22Rv1 (cell line): ENCODE data around the gene NOL9.

Experiments used
- H3K27ac ChIP-seq: fragments of 450-650 bp; 2 replicates; pipeline ENCODE4 v1.5.1; 2017
- ZFX ChIP-seq: fragments of 450-650 bp; IDR thresholded peaks from 2 replicates; pipeline ENCODE4 v1.6.1; 2017; ENCODE audit warnings: antibody characterized with exemption, borderline replicate concordance
- TF ChIP-seq, protein P1 (sequence below): fragments of 450-650 bp; IDR thresholded peaks from 2 replicates; pipeline ENCODE4 v1.5.1; 2017; ENCODE audit warnings: mild to moderate bottlenecking

The NOL9 gene

DNA sequence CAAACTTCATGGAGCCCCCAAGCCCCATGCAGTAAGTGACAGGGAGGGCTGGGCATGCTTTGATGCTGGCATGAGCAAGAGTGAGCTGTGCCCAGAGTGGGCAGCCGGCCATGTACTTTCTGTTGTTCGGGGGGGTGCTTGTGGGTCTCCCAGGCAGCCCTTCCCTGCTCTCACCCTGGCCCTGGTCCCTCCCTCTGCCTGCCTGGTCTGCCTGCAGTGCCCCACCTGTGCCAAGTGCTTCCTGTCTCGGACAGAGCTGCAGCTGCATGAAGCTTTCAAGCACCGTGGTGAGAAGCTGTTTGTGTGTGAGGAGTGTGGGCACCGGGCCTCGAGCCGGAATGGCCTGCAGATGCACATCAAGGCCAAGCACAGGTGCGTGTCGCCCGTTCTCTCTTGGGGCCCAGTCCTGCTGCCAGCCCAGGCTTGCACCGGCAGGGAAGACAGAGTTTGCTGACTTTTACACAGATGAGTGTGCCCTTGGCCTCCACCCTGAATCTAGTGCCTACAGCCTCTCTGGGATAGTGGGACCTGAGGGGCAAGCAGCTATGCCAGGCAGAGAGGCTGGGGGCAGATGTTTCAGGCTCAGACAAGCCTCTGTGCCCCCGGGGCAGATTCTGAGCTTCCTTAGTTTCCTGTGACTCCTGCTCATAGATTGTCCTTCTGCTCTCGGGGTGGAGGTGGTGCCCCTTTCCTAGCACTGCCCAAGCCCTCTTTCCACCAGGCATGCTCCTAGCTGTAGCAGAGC, 33.1 kb upstream of the NOL9 start:
- TF ChIP-seq ZFX: no peak
- TF ChIP-seq, protein P1, sequence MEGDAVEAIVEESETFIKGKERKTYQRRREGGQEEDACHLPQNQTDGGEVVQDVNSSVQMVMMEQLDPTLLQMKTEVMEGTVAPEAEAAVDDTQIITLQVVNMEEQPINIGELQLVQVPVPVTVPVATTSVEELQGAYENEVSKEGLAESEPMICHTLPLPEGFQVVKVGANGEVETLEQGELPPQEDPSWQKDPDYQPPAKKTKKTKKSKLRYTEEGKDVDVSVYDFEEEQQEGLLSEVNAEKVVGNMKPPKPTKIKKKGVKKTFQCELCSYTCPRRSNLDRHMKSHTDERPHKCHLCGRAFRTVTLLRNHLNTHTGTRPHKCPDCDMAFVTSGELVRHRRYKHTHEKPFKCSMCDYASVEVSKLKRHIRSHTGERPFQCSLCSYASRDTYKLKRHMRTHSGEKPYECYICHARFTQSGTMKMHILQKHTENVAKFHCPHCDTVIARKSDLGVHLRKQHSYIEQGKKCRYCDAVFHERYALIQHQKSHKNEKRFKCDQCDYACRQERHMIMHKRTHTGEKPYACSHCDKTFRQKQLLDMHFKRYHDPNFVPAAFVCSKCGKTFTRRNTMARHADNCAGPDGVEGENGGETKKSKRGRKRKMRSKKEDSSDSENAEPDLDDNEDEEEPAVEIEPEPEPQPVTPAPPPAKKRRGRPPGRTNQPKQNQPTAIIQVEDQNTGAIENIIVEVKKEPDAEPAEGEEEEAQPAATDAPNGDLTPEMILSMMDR: no peak
- no peak overlapping the region for H3K27ac ChIP-seq

DNA sequence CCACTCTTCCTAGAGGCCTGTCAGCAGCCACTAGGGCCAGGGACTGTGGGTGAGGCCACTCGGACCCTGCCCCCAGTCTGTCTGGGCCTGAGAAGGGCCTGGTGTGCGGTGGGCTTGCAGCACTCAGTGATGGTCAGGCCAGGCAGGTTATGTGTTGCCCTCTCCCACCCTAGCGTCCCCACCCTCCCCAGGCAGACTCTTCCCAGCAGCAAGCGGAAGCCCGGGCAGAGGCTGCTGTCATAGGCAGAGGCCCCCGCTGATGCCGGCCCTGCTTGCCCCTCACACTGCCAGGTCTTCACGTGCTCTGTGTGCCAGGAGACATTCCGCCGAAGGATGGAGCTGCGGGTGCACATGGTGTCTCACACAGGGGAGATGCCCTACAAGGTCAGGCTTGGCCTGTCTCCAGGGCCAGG, 32.1 kb upstream of the NOL9 start:
- TF ChIP-seq, protein P1: no peak
- TF ChIP-seq ZFX: no peak
- no peak overlapping the region for H3K27ac ChIP-seq

DNA sequence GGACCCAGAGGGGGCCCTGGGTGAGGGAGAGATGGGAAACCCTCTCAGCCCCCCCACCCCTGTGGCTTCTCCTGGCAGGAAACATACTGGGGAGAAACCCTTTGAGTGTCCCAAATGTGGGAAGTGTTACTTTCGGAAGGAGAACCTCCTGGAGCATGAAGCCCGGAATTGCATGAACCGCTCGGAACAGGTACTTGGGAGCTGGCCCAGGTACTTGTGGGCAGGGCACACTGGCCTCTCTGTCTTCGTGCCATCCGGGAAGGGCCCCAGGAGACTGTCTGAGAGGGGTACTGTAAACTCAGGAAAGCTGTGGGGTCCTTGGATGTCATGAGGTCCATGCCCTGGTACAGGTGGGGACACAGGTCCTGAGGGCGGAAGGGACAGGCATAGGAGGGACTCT, 31.5 kb upstream of the NOL9 start:
- no peak overlapping the region for H3K27ac ChIP-seq
- TF ChIP-seq, protein P1: no peak
- TF ChIP-seq ZFX: no peak

DNA sequence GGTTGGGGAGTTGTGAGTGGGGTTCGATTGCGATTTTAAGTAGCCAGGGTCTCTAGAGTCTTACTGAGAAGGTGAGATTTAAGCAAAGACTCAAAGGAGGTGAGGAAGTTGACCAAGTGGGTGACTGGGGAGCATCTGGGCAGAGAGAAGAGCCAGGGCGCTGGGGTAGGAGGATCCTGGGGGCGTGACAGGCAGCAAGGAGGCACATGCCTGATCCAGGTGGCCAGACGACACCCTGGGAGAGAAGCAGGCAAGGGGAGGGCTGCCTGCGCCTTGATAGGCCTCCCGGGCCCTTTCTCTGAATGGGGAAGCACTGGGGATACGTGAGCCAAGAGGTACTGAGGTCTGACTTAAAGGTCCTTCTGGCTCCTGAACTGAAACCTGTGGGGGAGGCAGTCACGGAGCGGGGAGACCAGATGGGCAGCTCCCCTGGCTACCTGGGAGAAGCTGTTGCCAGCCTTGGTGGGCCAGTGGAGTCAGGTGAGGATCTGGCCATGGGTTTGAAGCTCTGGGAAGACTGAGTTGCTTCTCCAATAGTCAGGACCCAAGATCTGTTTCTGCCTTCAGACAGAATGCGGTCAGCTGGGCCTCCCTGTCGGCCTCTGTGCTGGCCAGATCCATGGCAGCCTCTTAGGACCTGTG, 30.9 kb upstream of the NOL9 start:
- H3K27ac ChIP-seq: no peak overlapping the region
- TF ChIP-seq, protein P1: no peak
- TF ChIP-seq ZFX: no peak

DNA sequence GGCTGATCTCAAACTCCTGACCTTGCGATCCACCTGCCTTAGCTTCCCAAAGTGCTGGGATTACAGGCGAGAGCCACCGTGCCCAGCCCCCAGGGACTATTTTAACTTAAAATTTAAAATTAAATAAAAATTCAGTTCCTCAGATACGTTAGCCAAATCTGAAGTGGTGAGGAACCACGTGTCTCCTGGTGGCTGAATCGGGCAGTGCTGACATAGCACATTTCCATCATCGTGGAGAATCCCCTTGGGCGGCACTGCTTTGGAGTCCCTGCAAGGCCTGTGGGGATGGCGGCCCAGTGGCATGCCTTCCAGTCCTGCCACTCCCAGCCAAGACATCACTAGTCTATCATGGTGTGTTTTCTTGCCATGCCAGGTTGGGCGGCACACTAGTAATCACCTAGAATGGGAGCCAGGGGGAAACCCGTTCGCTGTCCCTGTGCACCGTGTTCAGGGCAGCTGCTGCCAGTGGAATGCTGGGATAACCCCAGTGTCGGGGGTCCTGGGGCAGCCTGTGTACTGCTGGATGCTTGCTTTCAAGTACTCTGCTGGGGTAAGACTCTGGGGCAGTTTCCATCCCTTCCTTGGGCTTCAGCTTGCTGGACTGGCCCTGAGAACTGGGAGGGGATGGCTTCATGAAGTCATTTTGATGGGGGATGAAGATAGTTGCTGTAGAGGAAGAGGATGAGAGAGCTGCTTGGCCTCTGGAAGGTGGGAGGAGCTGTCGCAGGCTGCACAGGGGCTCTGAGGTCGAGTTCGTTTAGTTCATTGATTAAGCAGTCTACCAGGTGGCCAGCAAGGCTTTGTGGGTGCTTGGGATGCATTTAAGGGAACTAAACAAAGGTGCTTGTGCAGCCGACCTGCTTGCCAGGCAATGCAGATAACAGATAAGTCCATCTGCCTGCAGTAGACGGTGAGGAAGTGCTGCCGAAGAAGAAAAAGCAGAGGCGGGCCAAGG, 30.1 kb upstream of the NOL9 start:
- no peak overlapping the region for H3K27ac ChIP-seq
- no peak for TF ChIP-seq ZFX
- TF ChIP-seq, protein P1: no peak

DNA sequence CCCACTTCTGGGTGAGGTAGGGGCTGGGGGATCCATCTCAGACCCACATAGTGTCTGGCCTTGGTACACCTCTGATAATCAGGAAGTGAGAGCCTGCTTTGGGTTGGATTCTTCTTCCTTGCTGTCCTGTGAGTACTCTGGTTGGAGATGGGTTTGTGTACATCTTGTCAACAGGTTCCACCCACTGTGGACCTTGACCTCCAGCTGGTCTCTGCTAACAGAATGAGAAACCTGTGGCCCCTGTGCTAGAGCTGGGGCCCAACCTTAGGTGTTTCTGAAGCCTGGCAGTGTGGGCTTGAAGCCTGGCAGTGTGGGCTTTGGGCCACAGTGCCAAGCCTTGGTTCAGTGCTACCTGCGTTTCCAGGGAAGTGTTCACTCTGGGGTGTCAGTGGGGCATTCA, 28.1 kb upstream of the NOL9 start:
- H3K27ac ChIP-seq: peak overlapping the region; percentile 79
- TF ChIP-seq, protein P1: no peak
- TF ChIP-seq ZFX: no peak
